Measurements from ENCODE around the gene KCNG2.
A peak's percentile ranks its signal among the peaks of the same experiment; 100 is the strongest.

Gene KCNG2

GRCh38 chr18:79935499-79935898 is 137.8 kb downstream of the KCNG2 start:
- peak overlapping the region; percentile 58 for H3K27ac ChIP-seq
- no peak for TF ChIP-seq CTCF (conservative IDR thresholded peaks at IDR 0.05)

- no peak for TF ChIP-seq CTCF (conservative IDR thresholded peaks at IDR 0.05)
- no peak overlapping the region for H3K27ac ChIP-seq
Observed at GRCh38 chr18:79935925-79936324, 138.2 kb downstream of the KCNG2 start.

DNA sequence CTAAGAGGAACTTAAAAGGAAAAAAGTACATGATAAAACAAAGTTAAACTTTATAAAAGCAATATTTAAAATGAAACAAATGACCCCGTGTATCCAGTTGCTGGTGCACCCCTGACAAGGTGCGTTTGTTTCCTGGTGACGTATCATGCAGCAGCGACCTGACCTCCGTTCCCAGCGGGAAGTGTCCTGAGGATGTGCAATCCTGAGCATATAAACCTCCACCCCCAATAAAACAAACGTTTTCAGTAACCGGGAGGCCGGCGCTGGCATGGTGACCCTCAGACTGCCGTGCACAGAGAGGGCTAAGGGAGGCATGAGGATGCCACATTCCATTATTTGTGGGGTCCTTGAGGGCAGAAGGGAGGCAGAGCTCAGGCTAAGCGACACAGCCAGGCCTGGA is 138.9 kb downstream of the KCNG2 start:
- no peak overlapping the region for H3K27ac ChIP-seq

GRCh38 chr18:79937103-79937860 is 139.5 kb downstream of the KCNG2 start:
- no peak overlapping the region for H3K27ac ChIP-seq
- no peak for TF ChIP-seq CTCF (conservative IDR thresholded peaks at IDR 0.05)

More for the DNA sequence above, 138.9 kb downstream of the KCNG2 start:
- no peak for TF ChIP-seq CTCF (conservative IDR thresholded peaks at IDR 0.05)

GRCh38 chr18:79938196-79938595 is 140.5 kb downstream of the KCNG2 start:
- no peak for TF ChIP-seq CTCF (conservative IDR thresholded peaks at IDR 0.05)
- H3K27ac ChIP-seq = no peak overlapping the region

DNA sequence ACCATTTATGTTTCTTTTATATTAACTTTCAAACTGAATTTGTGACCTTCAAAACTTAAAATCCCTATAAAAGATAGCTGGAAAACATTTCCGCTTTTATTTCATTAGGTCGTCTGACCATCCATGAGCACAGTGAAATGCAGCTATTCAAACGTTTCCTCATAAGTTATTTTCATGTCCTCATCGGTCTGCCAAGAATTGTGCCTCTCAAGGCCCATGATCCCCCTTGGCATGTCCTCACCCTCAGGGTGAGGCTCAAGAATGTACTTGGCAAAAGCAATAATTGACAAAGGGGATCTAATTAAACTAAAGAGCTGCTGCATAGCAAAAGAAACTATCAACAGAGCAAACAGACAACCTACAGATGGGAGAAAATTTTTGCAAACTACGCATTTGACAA is 141.4 kb downstream of the KCNG2 start:
- no peak for TF ChIP-seq CTCF (conservative IDR thresholded peaks at IDR 0.05)
- H3K27ac ChIP-seq = no peak overlapping the region

DNA sequence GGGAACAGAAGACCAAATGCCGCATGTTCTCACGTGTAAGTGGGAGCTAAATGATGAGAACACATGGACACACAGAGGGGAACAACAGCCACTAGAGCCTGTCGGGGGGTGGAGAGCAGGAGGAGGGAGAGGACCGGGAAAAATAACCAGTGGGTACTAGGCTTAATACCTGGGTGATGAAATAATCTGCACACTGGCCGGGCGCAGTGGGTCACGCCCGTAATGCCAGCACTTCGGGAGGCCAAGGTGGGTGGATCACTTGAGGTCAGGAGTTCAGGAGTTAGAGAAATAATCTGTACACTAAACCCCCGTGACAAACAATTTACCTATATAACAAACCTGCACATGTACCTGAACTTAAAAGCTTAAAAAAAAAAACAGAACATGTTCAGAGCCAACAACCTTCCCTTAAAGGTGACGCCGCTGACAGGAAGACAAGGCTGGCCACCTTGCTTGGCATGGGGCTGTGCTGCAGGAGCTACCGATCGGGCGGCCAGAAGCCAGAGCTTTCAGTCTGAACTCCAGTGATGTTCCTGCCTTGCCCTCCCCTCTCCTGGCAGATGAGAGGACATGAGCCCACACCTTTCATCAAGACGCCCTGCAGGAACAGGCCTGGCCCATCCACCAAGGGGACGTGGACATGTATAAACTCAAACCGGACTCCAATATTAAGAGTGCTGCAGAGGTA is 142.5 kb downstream of the KCNG2 start:
- no peak overlapping the region for H3K27ac ChIP-seq
- no peak for TF ChIP-seq CTCF (conservative IDR thresholded peaks at IDR 0.05)

Data from VCaP (cell line).